Panc1 (cell line): Measurements from ENCODE around the gene PITPNM2.

Experiments used
- SIN3A ChIP-seq: IDR thresholded peaks from 2 replicates; pipeline ENCODE4 v1.6.1; 2012; ENCODE audit warnings: low read depth, mild to moderate bottlenecking, low read length, moderate library complexity, borderline replicate concordance; ENCODE audit not compliant: insufficient read depth
- TF ChIP-seq, protein P1 (sequence below): fragments of 450-650 bp; IDR thresholded peaks from 2 replicates; pipeline ENCODE4 v1.5.1; 2017; ENCODE audit warnings: mild to moderate bottlenecking

- TF ChIP-seq, protein P1, sequence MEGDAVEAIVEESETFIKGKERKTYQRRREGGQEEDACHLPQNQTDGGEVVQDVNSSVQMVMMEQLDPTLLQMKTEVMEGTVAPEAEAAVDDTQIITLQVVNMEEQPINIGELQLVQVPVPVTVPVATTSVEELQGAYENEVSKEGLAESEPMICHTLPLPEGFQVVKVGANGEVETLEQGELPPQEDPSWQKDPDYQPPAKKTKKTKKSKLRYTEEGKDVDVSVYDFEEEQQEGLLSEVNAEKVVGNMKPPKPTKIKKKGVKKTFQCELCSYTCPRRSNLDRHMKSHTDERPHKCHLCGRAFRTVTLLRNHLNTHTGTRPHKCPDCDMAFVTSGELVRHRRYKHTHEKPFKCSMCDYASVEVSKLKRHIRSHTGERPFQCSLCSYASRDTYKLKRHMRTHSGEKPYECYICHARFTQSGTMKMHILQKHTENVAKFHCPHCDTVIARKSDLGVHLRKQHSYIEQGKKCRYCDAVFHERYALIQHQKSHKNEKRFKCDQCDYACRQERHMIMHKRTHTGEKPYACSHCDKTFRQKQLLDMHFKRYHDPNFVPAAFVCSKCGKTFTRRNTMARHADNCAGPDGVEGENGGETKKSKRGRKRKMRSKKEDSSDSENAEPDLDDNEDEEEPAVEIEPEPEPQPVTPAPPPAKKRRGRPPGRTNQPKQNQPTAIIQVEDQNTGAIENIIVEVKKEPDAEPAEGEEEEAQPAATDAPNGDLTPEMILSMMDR = no peak
- TF ChIP-seq SIN3A = no peak
Measured at GRCh38 chr12:123165537-123165936, 14.6 kb upstream of the PITPNM2 start.
